Measurements from ENCODE around the gene PBOV1. TPM values are rescaled to one million over a fixed set of nuclear protein-coding genes. Genes with fewer than 3 reads are reported as not detected.

Gene PBOV1
- total RNA-seq, 1 experiment from 2014 or later: not detected

DNA sequence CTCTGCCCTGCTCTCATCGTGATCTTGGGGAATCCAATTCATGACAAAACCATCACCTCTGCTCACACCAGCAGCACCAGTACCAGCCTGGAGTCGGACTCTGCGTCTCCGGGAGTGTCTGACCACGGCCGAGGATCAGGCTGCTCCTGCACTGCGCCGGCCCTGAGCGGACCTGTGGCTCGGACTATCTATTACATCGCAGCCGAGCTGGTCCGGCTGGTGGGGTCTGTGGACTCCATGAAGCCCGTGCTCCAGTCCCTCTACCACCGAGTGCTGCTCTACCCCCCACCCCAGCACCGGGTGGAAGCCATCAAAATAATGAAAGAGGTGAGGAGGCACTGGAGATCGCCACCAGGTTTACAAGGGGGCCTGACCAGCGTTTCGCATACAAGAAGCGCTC, 37.2 kb upstream of the PBOV1 start (continued):
- no peak for TF ChIP-seq SRF (IDR thresholded peaks at IDR 0.05; ENCODE audit: low read depth)
- TF ChIP-seq JUND (IDR thresholded peaks at IDR 0.05): no peak
- TF ChIP-seq TCF7L2 (IDR thresholded peaks at IDR 0.05; ENCODE audit: borderline replicate concordance, extremely low read depth, insufficient read depth, insufficient read length): no peak
- TF ChIP-seq EGR1 (IDR thresholded peaks at IDR 0.05; ENCODE audit: low read depth): no peak
- TF ChIP-seq, protein P1, sequence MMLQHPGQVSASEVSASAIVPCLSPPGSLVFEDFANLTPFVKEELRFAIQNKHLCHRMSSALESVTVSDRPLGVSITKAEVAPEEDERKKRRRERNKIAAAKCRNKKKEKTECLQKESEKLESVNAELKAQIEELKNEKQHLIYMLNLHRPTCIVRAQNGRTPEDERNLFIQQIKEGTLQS (IDR thresholded peaks at IDR 0.05): no peak
- TF ChIP-seq FOSL1 (IDR thresholded peaks at IDR 0.05; ENCODE audit: low read depth): no peak

DNA sequence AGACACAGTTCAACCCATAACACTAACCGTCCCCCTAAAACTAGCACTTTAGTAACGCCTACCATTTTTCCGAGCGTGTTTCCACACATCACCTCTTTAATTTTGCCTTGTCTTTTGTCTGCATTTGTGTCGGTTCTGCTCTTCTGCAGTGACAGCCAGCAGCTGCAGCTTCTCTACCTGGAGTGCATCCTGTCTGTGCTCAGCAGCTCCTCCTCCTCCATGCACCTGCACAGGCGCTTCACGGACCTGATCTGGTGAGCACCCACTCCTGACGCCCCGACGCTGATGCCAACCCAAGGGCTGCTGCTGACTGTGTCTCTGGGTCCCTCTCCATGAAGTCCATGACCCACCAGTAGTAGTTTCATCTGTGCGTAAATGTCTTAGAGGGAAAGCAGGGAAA, 35.4 kb upstream of the PBOV1 start:
- no peak overlapping the region for H3K4me3 ChIP-seq (replicated peaks in 1 of 2; ENCODE audit: low read depth in 1 of 2, low read length in 2 of 2)
- H4K20me1 ChIP-seq (ENCODE audit: insufficient read depth): no peaks in the 10 kb centered on the region
- POLR2A ChIA-PET: no interaction called here
- H3K4me2 ChIP-seq (ENCODE audit: low read length): no peak overlapping the region
- BruUV-seq (replicated peaks): no TSS peak
- intact Hi-C loops (cut with micrococcal nuclease): no loop called here
- DNase-seq (ENCODE audit: low read depth, low spot score): no peak
- H3K27me3 ChIP-seq (ENCODE audit: insufficient read depth, low read length): no peaks in the 10 kb centered on the region
- H3K9me2 ChIP-seq (ENCODE audit: insufficient read depth): no peaks in the 10 kb centered on the region
- H3K9me3 ChIP-seq (ENCODE audit: control insufficient read depth in 1 of 2, insufficient read depth in 1 of 2, low read depth in 1 of 2, low read length in 2 of 2): no peaks in the 10 kb centered on the region
- ATAC-seq: no peak
- H2AFZ ChIP-seq (ENCODE audit: low read depth, low read length, poor library complexity, severe bottlenecking): no peak overlapping the region
- no peak overlapping the region for H3K9ac ChIP-seq (ENCODE audit: low read length)
- H3K27ac ChIP-seq (ENCODE audit: low read depth, low read length): no peak overlapping the region
- no peaks in the 10 kb centered on the region for H3K4me1 ChIP-seq (ENCODE audit: control insufficient read depth in 1 of 2, insufficient read depth in 2 of 2, low read length in 2 of 2)
- no peaks in the 10 kb centered on the region for H3K36me3 ChIP-seq (ENCODE audit: control insufficient read depth in 1 of 2, insufficient read depth in 2 of 2, low read length in 2 of 2)
- TF ChIP-seq, protein P1 (IDR thresholded peaks at IDR 0.05): no peak
- TF ChIP-seq TCF7L2 (IDR thresholded peaks at IDR 0.05; ENCODE audit: borderline replicate concordance, extremely low read depth, insufficient read depth, insufficient read length) (no peak), EGR1 (IDR thresholded peaks at IDR 0.05; ENCODE audit: low read depth) (no peak), SRF (IDR thresholded peaks at IDR 0.05; ENCODE audit: low read depth) (no peak)
- RAD21 ChIA-PET (ENCODE audit: low non-redundant PET in 1 of 2, low total read pairs in 2 of 2, uncharacterized antibody in 2 of 2, unreplicated experiment in 2 of 2): no interaction called here
- CTCF ChIA-PET: no interaction called here
- no peaks in the 10 kb centered on the region for H3K79me2 ChIP-seq (ENCODE audit: insufficient read depth, low read length)

DNA sequence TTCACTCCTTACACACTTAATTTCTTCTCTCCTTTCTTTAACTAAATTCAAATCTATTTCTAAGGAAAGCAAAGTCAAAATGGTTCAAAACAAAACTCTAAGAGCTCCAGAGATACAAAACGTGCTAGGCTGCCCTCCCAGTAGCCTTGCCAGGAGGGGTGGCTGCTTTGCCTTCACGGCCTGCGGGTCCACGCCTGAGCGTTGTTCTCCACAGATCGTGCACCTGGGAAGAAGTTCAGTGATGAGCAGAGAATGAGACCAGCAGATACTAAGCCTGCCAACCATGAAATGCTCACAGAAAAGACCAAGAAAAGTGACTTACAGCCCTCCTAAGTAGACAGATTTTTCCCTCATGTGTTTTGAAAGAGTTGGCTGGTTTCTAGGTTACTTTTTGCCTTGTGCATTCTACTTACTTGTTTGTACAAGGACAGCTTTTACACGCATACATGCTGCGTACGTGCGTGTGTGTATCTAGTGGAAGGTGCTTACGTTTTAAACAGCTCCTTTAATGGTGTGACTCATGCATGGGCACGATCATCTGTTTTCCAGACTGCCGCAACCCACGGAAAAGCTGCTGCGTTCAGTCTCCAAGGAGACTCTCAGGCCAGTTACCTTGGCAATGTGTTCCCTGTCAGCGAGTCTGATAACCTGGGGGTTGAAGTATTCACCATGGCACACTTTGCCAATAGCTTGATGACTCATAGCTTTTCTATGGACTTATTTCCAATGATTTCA, 32.4 kb upstream of the PBOV1 start:
- Histone ChIP-seq H2AFZ (ENCODE audit: low read depth, low read length, poor library complexity, severe bottlenecking) (no peak overlapping the region), H3K9me2 (ENCODE audit: insufficient read depth) (no peaks in the 10 kb centered on the region), H3K36me3 (ENCODE audit: control insufficient read depth in 1 of 2, insufficient read depth in 2 of 2, low read length in 2 of 2) (no peaks in the 10 kb centered on the region), H3K4me2 (ENCODE audit: low read length) (no peak overlapping the region), H3K4me1 (ENCODE audit: control insufficient read depth in 1 of 2, insufficient read depth in 2 of 2, low read length in 2 of 2) (no peaks in the 10 kb centered on the region), H4K20me1 (ENCODE audit: insufficient read depth) (no peaks in the 10 kb centered on the region), H3K79me2 (ENCODE audit: insufficient read depth, low read length) (no peaks in the 10 kb centered on the region), H3K4me3 (replicated peaks in 1 of 2; ENCODE audit: low read depth in 1 of 2, low read length in 2 of 2) (no peak overlapping the region), H3K27me3 (ENCODE audit: insufficient read depth, low read length) (no peaks in the 10 kb centered on the region), H3K9ac (ENCODE audit: low read length) (no peak overlapping the region), H3K9me3 (ENCODE audit: control insufficient read depth in 1 of 2, insufficient read depth in 1 of 2, low read depth in 1 of 2, low read length in 2 of 2) (no peaks in the 10 kb centered on the region), H3K27ac (ENCODE audit: low read depth, low read length) (no peak overlapping the region)
- no peak for DNase-seq (ENCODE audit: low read depth, low spot score)
- CTCF ChIA-PET: no interaction called here
- intact Hi-C loops (cut with micrococcal nuclease): no loop called here
- POLR2A ChIA-PET: no interaction called here
- RAD21 ChIA-PET (ENCODE audit: low non-redundant PET in 1 of 2, low total read pairs in 2 of 2, uncharacterized antibody in 2 of 2, unreplicated experiment in 2 of 2): no interaction called here
- BruUV-seq (replicated peaks): no TSS peak
- no peak for ATAC-seq
- no peak for TF ChIP-seq ZFX (IDR thresholded peaks at IDR 0.05)
- no peak for TF ChIP-seq YY1 (IDR thresholded peaks at IDR 0.05; ENCODE audit: extremely low read depth, insufficient replicate concordance, low read depth, low read length)
- TF ChIP-seq, protein P1 (IDR thresholded peaks at IDR 0.05): no peak
- TF ChIP-seq POLR2A (IDR thresholded peaks at IDR 0.05; ENCODE audit: borderline replicate concordance, extremely low read depth, insufficient read depth, insufficient read length): no peak
- TF ChIP-seq CBX3 (IDR thresholded peaks at IDR 0.05; ENCODE audit: low read depth): no peak
- TF ChIP-seq FOSL1 (IDR thresholded peaks at IDR 0.05; ENCODE audit: low read depth): no peak
- no peak for TF ChIP-seq CEBPB (IDR thresholded peaks at IDR 0.05; ENCODE audit: low read depth)
- no peak for TF ChIP-seq EGR1 (IDR thresholded peaks at IDR 0.05; ENCODE audit: low read depth)
- TF ChIP-seq JUND (IDR thresholded peaks at IDR 0.05): no peak
- TF ChIP-seq POLR2AphosphoS5 (IDR thresholded peaks at IDR 0.05; ENCODE audit: low read depth, low read length): no peak
- TF ChIP-seq, protein P2, sequence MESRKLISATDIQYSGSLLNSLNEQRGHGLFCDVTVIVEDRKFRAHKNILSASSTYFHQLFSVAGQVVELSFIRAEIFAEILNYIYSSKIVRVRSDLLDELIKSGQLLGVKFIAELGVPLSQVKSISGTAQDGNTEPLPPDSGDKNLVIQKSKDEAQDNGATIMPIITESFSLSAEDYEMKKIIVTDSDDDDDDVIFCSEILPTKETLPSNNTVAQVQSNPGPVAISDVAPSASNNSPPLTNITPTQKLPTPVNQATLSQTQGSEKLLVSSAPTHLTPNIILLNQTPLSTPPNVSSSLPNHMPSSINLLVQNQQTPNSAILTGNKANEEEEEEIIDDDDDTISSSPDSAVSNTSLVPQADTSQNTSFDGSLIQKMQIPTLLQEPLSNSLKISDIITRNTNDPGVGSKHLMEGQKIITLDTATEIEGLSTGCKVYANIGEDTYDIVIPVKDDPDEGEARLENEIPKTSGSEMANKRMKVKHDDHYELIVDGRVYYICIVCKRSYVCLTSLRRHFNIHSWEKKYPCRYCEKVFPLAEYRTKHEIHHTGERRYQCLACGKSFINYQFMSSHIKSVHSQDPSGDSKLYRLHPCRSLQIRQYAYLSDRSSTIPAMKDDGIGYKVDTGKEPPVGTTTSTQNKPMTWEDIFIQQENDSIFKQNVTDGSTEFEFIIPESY (IDR thresholded peaks at IDR 0.05; ENCODE audit: extremely low read depth, insufficient replicate concordance, low read length): no peak
- no peak for TF ChIP-seq SP1 (IDR thresholded peaks at IDR 0.05; ENCODE audit: low read depth)
- no peak for TF ChIP-seq EZH2phosphoT487 (IDR thresholded peaks at IDR 0.05; ENCODE audit: borderline replicate concordance)
- TF ChIP-seq TCF7L2 (IDR thresholded peaks at IDR 0.05; ENCODE audit: borderline replicate concordance, extremely low read depth, insufficient read depth, insufficient read length): no peak
- TF ChIP-seq SRF (IDR thresholded peaks at IDR 0.05; ENCODE audit: low read depth): no peak
